ENCODE data around the gene TSNAXIP1.
"Not testable (repeated sequence)": the region's sequence is repeated elsewhere in the genome, so short reads cannot be mapped to it uniquely, and the experiment has no call there.

The TSNAXIP1 gene

DNA sequence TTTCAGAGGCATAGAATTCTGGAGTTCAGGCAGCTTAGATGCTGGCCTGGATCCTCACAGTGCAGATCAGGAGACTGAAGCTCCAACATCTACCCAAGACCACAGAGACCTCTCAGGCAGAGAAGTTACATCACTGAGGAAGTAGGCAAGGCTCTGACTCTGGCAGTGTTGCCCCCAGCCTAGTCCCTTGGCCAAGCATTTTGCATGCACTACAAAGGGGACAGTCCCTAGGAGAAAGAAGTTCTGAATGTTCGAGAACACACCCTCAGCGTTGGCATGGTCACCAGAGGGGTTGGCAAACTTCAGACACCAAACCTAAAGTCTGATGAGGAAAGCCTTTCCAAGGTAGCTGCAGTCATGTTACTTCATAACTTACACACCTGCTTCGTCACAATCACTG lies 2.8 kb upstream of the TSNAXIP1 start:
- Mint-ChIP-seq H3K9me3 (no peaks in the 10 kb centered on the region), H3K27me3 (no peaks in the 10 kb centered on the region), H3K4me1 (peaks cover 69% of the 10 kb centered on the region), H3K4me3 (peak overlapping the region; percentile 38), H3K27ac (peak overlapping the region; percentile 76), H3K36me3 (peaks cover 30% of the 10 kb centered on the region)
- peak; percentile 16 for ATAC-seq

DNA sequence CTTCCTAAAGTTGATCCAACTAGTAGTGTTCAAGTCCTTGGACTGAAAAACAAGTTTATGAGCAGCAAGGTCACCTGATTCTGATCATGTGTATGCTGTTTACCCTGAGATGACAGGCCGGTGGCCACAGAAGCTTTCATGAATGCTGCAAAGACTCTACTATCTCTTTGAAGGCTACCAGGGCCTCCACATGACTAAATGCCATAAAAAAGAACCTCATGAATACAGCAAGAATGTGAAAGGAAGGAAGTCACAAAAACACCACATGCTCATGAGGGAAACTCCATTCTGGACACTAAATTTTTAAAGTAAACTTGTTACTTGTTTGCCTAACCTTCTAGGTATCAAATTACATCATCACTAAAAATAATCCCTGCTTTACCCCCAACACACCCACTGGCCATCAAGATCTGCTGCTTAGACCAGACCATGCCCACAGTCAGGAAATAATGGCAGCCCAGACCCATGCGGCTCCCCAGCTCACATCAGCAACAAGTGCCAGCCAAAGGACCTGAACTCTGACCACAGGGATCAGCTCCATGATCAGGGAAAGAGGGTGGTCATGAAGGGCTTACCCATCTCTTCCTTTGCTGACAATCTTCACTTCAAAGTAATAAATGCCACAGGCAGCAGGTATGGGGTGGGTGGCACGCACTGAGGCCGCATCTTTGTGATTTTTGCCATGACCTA lies 1.7 kb upstream of the TSNAXIP1 start:
- Mint-ChIP-seq H3K4me1 (peaks cover 60% of the 10 kb centered on the region), H3K4me3 (peak overlapping the region; percentile 93), H3K27me3 (no peaks in the 10 kb centered on the region), H3K9me3 (no peaks in the 10 kb centered on the region), H3K36me3 (peaks cover 29% of the 10 kb centered on the region), H3K27ac (peak overlapping the region; percentile 76)
- ATAC-seq = no peak

DNA sequence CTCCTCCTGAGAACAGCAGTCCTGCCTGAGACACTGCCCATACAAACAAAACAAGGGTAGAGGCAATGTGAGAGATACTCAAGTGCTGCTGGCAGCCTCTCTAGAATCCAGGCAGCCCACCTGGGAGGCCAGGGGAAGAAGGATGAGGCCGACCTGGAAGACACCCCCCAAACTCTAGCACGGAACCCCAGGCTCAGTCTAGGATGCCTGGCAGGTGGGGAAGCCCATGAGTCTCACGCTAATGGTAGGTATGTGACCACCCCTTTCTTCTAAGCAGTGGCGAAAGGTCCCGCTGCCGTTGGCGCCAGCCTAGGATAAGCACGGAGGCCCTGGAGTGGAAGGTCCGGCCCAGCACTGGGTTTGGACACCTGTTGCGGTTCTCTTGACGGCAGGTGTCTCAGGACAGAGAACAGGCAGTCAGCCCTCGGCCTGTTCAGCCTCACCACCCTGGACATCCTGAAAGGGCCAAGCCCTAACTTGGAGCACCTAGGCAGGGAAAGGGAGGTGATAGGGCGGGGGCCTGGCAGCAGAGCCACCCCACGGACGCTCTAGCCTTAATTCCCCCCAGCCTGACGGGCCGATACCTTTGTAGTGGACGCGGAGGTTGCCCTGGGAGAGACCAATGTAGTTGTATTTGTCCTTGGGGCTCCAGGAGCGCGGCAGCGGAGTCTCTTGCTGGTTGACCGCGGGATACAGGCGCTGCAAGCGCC lies 816 bp upstream of the TSNAXIP1 start:
- Mint-ChIP-seq H3K4me1 (peaks cover 51% of the 10 kb centered on the region), H3K4me3 (peak overlapping the region; percentile 93), H3K36me3 (peaks cover 21% of the 10 kb centered on the region), H3K9me3 (no peaks in the 10 kb centered on the region), H3K27me3 (no peaks in the 10 kb centered on the region), H3K27ac (peak overlapping the region; percentile 76)
- ATAC-seq = no peak

DNA sequence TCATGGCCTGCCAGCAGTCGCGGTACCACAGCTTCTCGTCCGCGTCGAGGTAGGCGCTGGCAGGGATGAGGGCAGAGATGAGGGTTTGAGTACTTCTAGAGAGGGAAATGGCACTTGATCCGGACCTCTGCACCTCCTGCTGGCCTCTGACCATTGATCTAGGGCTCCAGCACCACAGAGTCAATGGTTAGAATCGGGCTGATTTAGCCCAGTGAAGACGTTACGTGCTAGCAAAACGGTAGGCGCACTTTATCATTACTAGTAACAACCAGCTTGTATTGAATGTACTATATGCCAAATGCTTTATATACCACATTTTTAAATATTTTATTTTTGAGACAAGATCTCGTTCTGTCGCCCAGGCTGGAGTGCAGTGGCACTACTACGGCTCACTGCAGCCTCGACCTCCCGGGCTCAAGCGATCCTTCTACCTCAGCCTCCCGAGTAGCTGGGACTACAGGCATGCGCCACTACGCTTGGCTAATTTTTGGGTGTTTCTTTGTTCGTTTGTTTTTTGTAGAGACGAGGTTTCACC lies 526 bp downstream of the TSNAXIP1 start:
- Mint-ChIP-seq H3K4me3 (peak overlapping the region; percentile 93), H3K36me3 (peaks cover 7% of the 10 kb centered on the region), H3K27ac (peak overlapping the region; percentile 76), H3K4me1 (peaks cover 37% of the 10 kb centered on the region), H3K9me3 (no peaks in the 10 kb centered on the region), H3K27me3 (no peaks in the 10 kb centered on the region)
- no peak for ATAC-seq

DNA sequence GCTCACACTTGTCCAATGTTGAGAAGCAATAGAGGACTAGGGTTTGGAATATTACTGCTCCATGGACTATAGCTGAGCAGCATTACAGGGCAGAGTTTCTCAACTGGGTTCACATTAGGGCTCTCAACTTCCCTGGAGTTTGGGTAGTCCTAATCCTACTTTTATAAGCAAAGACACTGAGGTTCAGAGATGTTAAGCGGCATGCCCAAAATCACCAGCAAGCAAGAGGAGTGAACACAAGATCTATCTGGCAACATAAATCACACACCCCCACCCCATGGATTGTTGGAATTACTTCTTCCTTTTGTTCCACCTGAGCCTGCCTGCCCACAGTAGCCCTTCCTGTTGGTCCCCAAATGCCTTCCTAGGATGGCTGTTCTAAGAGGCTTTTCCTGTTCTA lies 5.2 kb downstream of the TSNAXIP1 start:
- Mint-ChIP-seq H3K27me3 (no peaks in the 10 kb centered on the region), H3K4me3 (no peak overlapping the region), H3K36me3 (no peaks in the 10 kb centered on the region), H3K27ac (no peak overlapping the region), H3K9me3 (no peaks in the 10 kb centered on the region), H3K4me1 (peaks cover 17% of the 10 kb centered on the region)
- no peak for ATAC-seq

DNA sequence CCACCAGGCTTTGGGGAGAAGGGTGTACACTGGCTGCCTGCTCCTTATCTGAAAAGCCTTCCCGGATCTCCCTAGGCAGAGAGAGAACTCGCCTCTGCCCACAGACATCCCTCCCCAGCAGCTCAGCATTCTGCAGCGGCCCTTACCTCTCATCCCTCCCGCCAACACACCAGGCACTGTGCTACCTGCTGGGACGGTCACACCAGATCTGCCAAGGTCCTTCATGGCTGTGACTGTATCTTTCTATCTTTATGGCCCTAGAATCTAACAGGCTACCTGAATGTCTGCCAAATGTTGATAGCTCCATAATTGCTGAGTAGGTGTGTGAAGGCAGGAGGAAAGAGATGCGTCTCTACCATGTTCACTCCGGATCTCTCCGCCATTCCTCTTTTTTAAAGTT lies 7.9 kb downstream of the TSNAXIP1 start:
- no peak overlapping the region for H3K4me3 Mint-ChIP-seq
- H3K36me3 Mint-ChIP-seq = no peaks in the 10 kb centered on the region
- peaks cover 10% of the 10 kb centered on the region for H3K4me1 Mint-ChIP-seq
- H3K27ac Mint-ChIP-seq = no peak overlapping the region
- no peaks in the 10 kb centered on the region for H3K27me3 Mint-ChIP-seq
- H3K9me3 Mint-ChIP-seq = no peaks in the 10 kb centered on the region
- no peak for ATAC-seq

DNA sequence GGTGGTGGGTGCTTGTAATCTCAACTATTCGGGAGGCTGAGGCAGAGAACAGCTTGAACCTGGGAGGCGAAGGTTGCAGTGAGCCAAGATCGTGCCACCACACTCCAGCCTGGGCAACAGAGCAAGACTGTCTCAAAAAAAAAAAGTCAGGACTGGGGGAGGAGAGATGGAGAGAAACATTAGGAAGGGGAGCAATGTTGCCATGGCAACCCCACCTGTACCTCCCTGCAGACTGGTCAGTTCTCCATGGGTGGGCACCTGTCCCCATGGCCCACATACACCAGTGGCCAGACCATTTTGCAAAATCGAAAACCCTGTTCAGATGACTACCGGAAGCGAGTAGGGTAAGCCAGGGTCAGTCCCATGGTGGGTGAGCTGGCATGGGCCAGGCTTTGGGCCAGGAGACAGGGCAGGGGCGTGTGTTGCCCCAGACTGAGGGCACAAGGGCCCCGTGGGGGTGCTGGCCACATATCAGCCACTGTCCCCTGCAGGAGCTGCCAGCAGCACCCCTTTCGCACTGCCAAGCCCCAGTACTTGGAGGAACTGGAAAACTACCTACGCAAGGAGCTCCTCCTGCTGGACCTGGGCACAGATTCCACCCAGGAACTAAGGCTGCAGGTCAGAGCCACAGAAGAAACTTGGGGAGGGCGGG lies 14.0 kb downstream of the TSNAXIP1 start:
- H3K4me3 Mint-ChIP-seq = no peak overlapping the region
- no peak overlapping the region for H3K27ac Mint-ChIP-seq
- no peaks in the 10 kb centered on the region for H3K9me3 Mint-ChIP-seq
- H3K27me3 Mint-ChIP-seq = no peaks in the 10 kb centered on the region
- H3K4me1 Mint-ChIP-seq = peaks cover 15% of the 10 kb centered on the region
- no peaks in the 10 kb centered on the region for H3K36me3 Mint-ChIP-seq
- ATAC-seq = no peak

DNA sequence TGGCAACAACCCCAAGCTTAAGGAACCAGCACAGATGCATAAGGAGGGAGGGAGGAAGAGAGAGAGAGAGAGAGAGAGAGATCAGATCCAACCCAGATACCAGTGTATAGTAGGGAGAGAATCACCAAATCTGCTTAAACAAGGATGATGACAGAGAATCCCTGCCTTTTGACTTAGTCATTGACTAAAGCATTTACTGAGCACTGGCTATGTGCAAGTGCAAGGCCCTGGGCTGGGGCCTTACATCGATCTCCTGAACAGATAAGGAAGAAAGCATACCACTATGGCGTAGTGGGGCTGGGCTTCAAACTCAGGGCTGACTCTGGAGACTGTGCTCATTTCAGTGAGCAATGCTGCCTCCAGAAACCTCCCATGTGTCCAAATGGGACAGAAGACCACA lies 15.8 kb downstream of the TSNAXIP1 start:
- Mint-ChIP-seq H3K4me3 (no peak overlapping the region), H3K9me3 (no peaks in the 10 kb centered on the region), H3K4me1 (peaks cover 7% of the 10 kb centered on the region), H3K27ac (no peak overlapping the region), H3K36me3 (no peaks in the 10 kb centered on the region), H3K27me3 (no peaks in the 10 kb centered on the region)
- no peak for ATAC-seq

DNA sequence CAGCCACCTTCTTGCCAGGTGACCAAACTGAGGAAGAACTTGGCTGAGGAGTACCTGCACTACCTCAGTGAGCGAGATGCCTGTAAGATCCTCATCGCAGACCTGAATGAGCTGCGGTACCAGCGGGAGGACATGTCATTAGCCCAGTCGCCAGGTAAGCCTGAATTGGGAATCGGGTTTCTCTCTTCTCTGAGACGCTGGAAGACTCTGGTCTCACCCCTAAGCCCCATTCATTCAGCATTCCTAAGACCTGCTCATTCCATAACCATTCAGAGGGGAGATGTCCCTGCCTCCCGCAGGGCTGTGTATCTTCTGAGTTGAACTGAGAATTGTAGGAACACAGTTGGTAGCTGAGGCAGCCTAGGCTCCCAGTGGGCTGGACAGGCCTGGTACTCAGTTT lies 18.4 kb downstream of the TSNAXIP1 start:
- H3K9me3 Mint-ChIP-seq = no peaks in the 10 kb centered on the region

DNA sequence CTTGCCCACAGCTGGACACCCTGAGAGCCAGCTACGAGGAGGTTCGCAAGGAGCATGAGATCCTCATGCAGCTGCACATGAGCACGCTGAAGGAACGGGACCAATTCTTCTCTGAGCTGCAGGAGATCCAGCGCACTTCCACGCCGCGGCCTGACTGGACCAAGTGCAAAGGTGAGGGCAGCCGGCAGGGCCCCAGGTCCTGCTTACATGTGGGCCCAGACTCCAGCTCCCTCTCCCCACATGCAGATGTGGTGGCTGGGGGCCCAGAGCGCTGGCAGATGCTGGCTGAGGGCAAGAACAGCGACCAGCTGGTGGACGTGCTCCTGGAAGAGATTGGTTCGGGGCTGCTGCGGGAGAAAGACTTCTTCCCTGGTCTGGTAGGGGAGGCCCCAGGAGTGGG lies 19.2 kb downstream of the TSNAXIP1 start:
- Mint-ChIP-seq H3K9me3 (no peaks in the 10 kb centered on the region), H3K27me3 (no peaks in the 10 kb centered on the region), H3K4me3 (no peak overlapping the region), H3K4me1 (peaks cover 7% of the 10 kb centered on the region), H3K36me3 (peaks cover 16% of the 10 kb centered on the region), H3K27ac (no peak overlapping the region)
- no peak for ATAC-seq

More for the DNA sequence above, 18.4 kb downstream of the TSNAXIP1 start:
- H3K36me3 Mint-ChIP-seq = peaks cover 11% of the 10 kb centered on the region
- no peaks in the 10 kb centered on the region for H3K27me3 Mint-ChIP-seq
- H3K4me3 Mint-ChIP-seq = no peak overlapping the region
- peak overlapping the region; percentile 24 for H3K27ac Mint-ChIP-seq
- ATAC-seq = no peak
- H3K4me1 Mint-ChIP-seq = peaks cover 7% of the 10 kb centered on the region

DNA sequence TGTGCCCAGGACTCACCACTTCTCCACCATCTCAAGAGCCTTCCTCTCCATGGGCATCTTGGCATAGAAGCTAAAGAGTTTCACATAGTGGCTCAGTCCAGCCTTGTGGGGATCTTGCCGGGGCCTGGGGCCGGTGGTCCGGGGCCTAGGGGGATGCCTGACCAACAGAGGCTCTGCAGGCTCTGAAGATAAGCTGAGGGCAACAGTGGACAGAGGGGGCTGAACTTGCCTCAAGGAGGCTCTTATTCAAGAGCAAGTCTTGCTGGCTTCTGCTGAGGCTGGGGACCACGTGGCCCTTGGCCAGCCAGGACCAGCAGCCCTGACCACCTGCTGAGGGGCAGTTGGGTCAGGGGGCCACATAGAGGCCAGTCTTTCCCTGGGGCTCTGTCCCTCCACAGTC lies 22.0 kb downstream of the TSNAXIP1 start:
- Mint-ChIP-seq H3K36me3 (peaks cover 22% of the 10 kb centered on the region), H3K4me1 (peaks cover 22% of the 10 kb centered on the region)
- ATAC-seq = no peak

DNA sequence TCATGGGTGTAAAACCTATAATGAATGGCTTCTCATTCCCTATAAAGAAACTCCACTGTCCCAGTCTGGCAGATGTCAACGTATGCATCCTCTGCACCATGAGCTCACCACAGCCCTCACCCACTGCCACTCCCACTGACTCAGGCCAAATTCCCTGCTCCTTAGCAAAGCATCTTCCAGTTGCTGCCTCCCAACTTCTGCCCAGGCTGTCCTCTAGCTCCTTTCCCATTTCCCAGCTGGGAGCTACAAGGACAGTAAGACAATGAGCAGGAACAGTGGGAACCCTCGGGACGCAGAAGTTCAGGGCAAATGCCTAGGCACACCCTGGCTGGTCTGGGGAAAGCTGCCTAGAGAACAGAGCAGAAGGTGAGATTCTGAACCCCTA lies 26.3 kb downstream of the TSNAXIP1 start:
- Mint-ChIP-seq H3K36me3 (peaks cover 22% of the 10 kb centered on the region), H3K4me1 (peaks cover 21% of the 10 kb centered on the region), H3K27ac (peak overlapping the region; percentile 97), H3K27me3 (no peaks in the 10 kb centered on the region), H3K4me3 (peak overlapping the region; percentile 98), H3K9me3 (no peaks in the 10 kb centered on the region)
- no peak for ATAC-seq

More for the DNA sequence above, 22.0 kb downstream of the TSNAXIP1 start:
- Mint-ChIP-seq H3K27me3 (no peaks in the 10 kb centered on the region), H3K4me3 (no peak overlapping the region), H3K9me3 (no peaks in the 10 kb centered on the region), H3K27ac (no peak overlapping the region)

DNA sequence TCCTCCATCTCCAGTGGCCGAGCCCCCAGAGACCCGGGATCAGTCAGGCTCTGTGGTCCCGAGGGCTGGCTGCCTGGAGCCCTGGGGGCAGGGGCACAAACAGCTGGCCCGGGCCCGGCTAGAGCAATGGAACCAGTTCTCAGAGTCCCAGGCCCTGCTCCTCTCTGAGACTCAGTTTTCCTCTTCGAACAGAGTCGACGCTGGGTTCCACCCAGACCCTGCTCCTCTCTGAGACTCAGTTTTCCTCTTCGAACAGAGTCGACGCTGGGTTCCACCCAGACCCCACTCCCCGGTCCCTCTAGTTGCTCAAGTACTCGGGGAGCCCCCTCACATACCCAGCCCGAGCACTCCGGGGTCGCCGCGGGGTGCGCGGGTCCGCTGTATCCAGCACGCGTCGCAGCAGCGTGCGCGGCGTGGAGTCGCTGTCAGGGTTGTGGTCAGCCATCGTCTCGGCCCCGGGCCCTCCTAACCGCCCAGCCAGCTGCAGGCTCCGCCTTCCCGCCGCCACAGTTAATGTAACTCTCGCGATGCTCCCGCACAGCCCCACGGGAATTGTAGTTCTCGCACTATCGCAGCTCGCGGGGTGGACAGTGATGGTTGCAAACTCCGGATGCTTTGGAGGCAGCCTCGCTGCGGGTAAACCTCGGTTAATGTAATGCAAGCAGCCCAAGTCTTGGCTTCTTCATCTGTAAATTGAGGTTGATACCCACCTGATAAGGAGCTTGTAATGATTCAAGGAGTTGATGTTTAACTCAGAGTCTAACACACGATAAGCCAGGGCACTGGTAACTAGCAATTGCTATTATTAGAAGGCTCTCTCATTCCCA lies 26.9 kb downstream of the TSNAXIP1 start:
- Mint-ChIP-seq H3K4me1 (peaks cover 21% of the 10 kb centered on the region), H3K27me3 (no peaks in the 10 kb centered on the region), H3K27ac (peak overlapping the region; percentile 97), H3K9me3 (no peaks in the 10 kb centered on the region), H3K36me3 (peaks cover 17% of the 10 kb centered on the region), H3K4me3 (peak overlapping the region; percentile 98)
- peak; percentile 99 for ATAC-seq

DNA sequence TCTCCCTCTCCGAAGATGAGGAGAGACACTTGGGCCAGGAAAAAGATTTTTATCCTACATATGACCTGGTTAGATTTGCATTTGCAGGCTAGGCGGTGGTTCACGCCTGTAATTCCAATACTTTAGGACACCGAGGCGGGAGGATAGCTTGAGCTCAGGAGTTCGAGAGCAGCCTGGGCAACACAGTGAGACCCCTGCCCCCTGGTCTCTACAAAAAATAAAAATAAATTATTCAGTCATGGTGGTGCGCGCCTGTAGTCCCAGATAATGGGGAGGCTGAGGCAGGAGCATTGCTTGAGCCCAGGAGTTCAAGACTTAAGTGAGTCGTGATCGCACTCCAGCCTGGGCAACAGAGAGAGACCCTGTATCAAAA lies 27.5 kb downstream of the TSNAXIP1 start:
- peaks cover 17% of the 10 kb centered on the region for H3K36me3 Mint-ChIP-seq
- peak overlapping the region; percentile 97 for H3K27ac Mint-ChIP-seq
- ATAC-seq = no peak
- peaks cover 21% of the 10 kb centered on the region for H3K4me1 Mint-ChIP-seq
- H3K9me3 Mint-ChIP-seq = no peaks in the 10 kb centered on the region
- peak overlapping the region; percentile 98 for H3K4me3 Mint-ChIP-seq
- H3K27me3 Mint-ChIP-seq = no peaks in the 10 kb centered on the region

DNA sequence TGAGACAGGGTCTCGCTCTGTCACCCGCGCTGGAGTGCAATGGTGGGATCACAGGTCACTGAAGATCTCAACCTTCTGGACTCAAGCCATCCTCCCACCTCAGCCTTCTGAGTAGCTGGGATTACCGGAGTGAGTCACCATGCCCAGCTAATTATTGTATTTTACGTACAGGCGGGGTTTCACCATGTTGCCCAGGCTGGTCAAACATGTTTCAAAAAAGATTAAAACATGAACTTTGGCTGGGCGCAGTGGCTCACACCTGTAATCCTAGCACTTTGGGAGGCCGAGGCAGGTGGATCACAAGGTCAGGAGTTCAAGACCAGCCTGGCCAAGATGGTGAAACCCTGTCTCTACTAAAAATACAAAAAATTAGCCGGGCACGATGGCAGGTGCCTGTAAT lies 30.5 kb downstream of the TSNAXIP1 start:
- H3K4me3 Mint-ChIP-seq, H3K36me3 Mint-ChIP-seq, ATAC-seq, H3K27ac Mint-ChIP-seq, H3K27me3 Mint-ChIP-seq, H3K9me3 Mint-ChIP-seq: not testable (repeated sequence)
- H3K4me1 Mint-ChIP-seq = peaks cover 25% of the 10 kb centered on the region
